HepG2 (cell line): ENCODE data around the gene CDK3. TPM values are rescaled to one million over a fixed set of nuclear protein-coding genes. Genes with fewer than 3 reads are reported as not detected.
A peak's percentile ranks its signal among the peaks of the same experiment; 100 is the strongest.

Experiments
- CERS6 ChIP-seq: sonication (generic); formaldehyde crosslinking; IDR thresholded peaks from 2 replicates; pipeline ENCODE4 v1.5.0; 2020; ENCODE audit warnings: missing genetic modification reagents
- DR1 ChIP-seq: sonication (generic); formaldehyde crosslinking; IDR thresholded peaks from 2 replicates; pipeline ENCODE4 v1.8.0; 2021; ENCODE audit warnings: mild to moderate bottlenecking, missing genetic modification reagents, inconsistent platforms
- E2F2 ChIP-seq: sonication (generic); formaldehyde crosslinking; IDR thresholded peaks from 2 replicates; pipeline ENCODE4 v1.4.0; 2020; ENCODE audit warnings: missing genetic modification reagents, borderline replicate concordance
- EZH2 ChIP-seq: conservative IDR thresholded peaks from 2 replicates; pipeline ENCODE4 v1.6.1; 2012; ENCODE audit warnings: mild to moderate bottlenecking, low read depth, low read length, moderate library complexity
- NFE2L2 ChIP-seq: fragments of 150-350 bp; IDR thresholded peaks from 2 replicates; pipeline ENCODE4 v1.6.1; 2014; ENCODE audit warnings: low read length
- POGZ ChIP-seq: sonication (generic); formaldehyde crosslinking; IDR thresholded peaks from 2 replicates; pipeline ENCODE4 v1.4.0; 2020; ENCODE audit warnings: mild to moderate bottlenecking, missing genetic modification reagents
- RXRB ChIP-seq: IDR thresholded peaks from 2 replicates; pipeline ENCODE4 v1.6.1; 2016; ENCODE audit warnings: borderline replicate concordance, missing genetic modification reagents, missing compliant biosample characterization
- SNAPC5 ChIP-seq: sonication (generic); formaldehyde crosslinking; IDR thresholded peaks from 2 replicates; pipeline ENCODE4 v1.8.1; 2023; ENCODE audit warnings: mild to moderate bottlenecking, missing genetic modification reagents, borderline replicate concordance
- U2AF1 ChIP-seq: fragments of 200-400 bp; formaldehyde crosslinking; optimal IDR thresholded peaks from 2 replicates; pipeline ENCODE3; 2017; ENCODE audit warnings: mild to moderate bottlenecking, low read depth, low read length
- ZBTB8A ChIP-seq: sonication (generic); formaldehyde crosslinking; IDR thresholded peaks from 2 replicates; pipeline ENCODE4 v1.4.0; 2020; ENCODE audit warnings: mild to moderate bottlenecking, low read depth, missing genetic modification reagents, borderline replicate concordance
- ZNF235 ChIP-seq: sonication (generic); formaldehyde crosslinking; IDR thresholded peaks from 2 replicates; pipeline ENCODE4 v1.8.1; 2023; ENCODE audit warnings: mild to moderate bottlenecking, missing genetic modification reagents, borderline replicate concordance
- ZNF292 ChIP-seq: sonication (generic); formaldehyde crosslinking; IDR thresholded peaks from 2 replicates; pipeline ENCODE4 v1.8.1; 2022; ENCODE audit warnings: mild to moderate bottlenecking, low read depth, missing genetic modification reagents, borderline replicate concordance
- ZNF335 ChIP-seq: sonication (generic); formaldehyde crosslinking; IDR thresholded peaks from 2 replicates; pipeline ENCODE4 v1.4.0; 2020; ENCODE audit warnings: missing genetic modification reagents
- ZNF337 ChIP-seq: sonication (generic); formaldehyde crosslinking; IDR thresholded peaks from 2 replicates; pipeline ENCODE4 v1.5.1; 2020; ENCODE audit warnings: missing genetic modification reagents, low read depth, mild to moderate bottlenecking, borderline replicate concordance
- polyA plus RNA-seq, 8 experiments: library from polyadenylated mRNA; depleted of rRNA in 3 of 8; stranded (reverse) in 7 of 8; unstranded in 1 of 8; fragments of >200 nt; fragmentation: Illumina TruSeq in 4 of 8; extraction: Trizol in 4 of 8; gene quantifications; 2 replicates each; pipeline versions ENCODE4 v1.2.1 to v1.2.3, GENCODE V29; 2011 to 2016; ENCODE audit warnings: low read depth in 4 of 8, missing spikeins in 1 of 8, mixed read lengths in 1 of 8; ENCODE audit not compliant: insufficient read depth in 1 of 8
- total RNA-seq, 5 experiments: library from RNA; depleted of rRNA; stranded (reverse); fragments of >200 nt; fragmentation: Illumina TruSeq; extraction: Trizol; gene quantifications; 2 replicates each; pipeline ENCODE4 v1.2.3, GENCODE V29; 2016; ENCODE audit warnings: low read depth in 1 of 5
- TF ChIP-seq, protein P1 (sequence below): sonication (generic); IDR thresholded peaks from 2 replicates; pipeline ENCODE4 v1.6.1; 2016; ENCODE audit warnings: low read depth, borderline replicate concordance
- TF ChIP-seq, protein P2 (sequence below): sonication (generic); formaldehyde crosslinking; IDR thresholded peaks from 2 replicates; pipeline ENCODE4 v1.5.0; 2020; ENCODE audit warnings: mild to moderate bottlenecking, missing genetic modification reagents
- TF ChIP-seq, protein P3 (sequence below): sonication (generic); formaldehyde crosslinking; IDR thresholded peaks from 2 replicates; pipeline ENCODE4 v1.4.0; 2020; ENCODE audit warnings: missing genetic modification reagents, borderline replicate concordance

CDK3 gene
- total and polyA plus RNA-seq, 2 of the 13 experiments (the other 11 are each of a cell fraction or from before 2014, with no cell fraction given): 5.8 to 11.4 TPM

DNA sequence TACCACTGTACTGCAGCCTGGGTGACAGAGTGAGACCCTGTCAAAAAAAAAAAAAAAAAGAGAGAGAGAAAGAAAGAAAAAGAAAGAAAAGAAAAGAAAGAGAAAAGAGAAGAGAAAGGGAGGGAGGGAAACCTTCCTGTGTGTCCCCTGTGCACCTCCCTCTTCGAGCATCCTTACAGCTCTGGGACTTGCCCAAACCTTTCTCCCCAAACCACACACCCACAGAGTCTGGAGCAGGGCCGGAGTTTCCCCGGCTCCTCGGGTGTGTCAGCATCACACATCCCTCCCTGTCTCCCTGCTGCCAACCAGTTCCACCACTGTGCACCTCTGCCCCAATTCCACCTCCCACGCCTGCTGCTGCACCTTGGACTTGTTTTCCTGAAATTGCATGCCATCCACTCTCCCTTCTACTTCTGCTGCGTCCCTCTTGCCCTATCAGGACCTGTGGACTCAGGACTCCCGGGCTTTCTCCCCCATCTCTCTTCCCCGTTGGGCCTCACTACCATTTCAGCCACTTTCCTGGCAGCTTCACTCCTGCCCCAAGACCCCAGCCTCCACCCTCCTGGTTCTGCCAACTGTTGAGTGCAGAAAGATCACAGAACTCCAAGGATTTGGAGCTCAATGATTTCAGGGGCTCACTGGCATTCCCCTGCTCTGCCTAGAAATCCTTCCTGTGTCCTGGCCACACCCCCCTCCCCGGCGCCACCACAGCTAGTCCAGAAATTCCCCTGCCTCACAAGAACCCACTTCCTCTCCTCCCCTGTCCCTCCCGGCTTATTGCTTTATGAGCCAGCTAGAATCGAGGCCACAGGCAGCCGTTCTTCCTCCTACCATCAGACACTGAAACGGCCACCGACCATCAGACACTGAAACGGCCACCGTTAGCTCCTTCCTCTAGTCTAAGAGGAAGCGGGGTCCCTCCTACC, 3.7 kb upstream of the CDK3 start (continued):
- TF ChIP-seq, protein P1, sequence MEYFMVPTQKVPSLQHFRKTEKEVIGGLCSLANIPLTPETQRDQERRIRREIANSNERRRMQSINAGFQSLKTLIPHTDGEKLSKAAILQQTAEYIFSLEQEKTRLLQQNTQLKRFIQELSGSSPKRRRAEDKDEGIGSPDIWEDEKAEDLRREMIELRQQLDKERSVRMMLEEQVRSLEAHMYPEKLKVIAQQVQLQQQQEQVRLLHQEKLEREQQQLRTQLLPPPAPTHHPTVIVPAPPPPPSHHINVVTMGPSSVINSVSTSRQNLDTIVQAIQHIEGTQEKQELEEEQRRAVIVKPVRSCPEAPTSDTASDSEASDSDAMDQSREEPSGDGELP: peak; percentile 66; the same call in 1 of the 2 replicates
- no peak for TF ChIP-seq NFE2L2
- no peak for TF ChIP-seq CERS6 (CRISPR knock-in tag)
- no peak; the same call in 1 of the 2 replicates for TF ChIP-seq DR1 (CRISPR knock-in tag)
- TF ChIP-seq EZH2: no peak
- no peak; the same call in 1 of the 2 replicates for TF ChIP-seq POGZ
- peak; percentile 99 for TF ChIP-seq RXRB (CRISPR knock-in tag)
- TF ChIP-seq ZNF235 (CRISPR knock-in tag): no peak
- 0 out of 2 replicates have a peak, but pooled peaks have one; percentile 34 for TF ChIP-seq ZNF335 (CRISPR knock-in tag)
- 0 out of 2 replicates have a peak, but pooled peaks have one; percentile 59 for TF ChIP-seq E2F2 (CRISPR knock-in tag)
- no peak for TF ChIP-seq U2AF1
- TF ChIP-seq, protein P2, sequence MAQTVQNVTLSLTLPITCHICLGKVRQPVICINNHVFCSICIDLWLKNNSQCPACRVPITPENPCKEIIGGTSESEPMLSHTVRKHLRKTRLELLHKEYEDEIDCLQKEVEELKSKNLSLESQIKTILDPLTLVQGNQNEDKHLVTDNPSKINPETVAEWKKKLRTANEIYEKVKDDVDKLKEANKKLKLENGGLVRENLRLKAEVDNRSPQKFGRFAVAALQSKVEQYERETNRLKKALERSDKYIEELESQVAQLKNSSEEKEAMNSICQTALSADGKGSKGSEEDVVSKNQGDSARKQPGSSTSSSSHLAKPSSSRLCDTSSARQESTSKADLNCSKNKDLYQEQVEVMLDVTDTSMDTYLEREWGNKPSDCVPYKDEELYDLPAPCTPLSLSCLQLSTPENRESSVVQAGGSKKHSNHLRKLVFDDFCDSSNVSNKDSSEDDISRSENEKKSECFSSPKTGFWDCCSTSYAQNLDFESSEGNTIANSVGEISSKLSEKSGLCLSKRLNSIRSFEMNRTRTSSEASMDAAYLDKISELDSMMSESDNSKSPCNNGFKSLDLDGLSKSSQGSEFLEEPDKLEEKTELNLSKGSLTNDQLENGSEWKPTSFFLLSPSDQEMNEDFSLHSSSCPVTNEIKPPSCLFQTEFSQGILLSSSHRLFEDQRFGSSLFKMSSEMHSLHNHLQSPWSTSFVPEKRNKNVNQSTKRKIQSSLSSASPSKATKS (CRISPR knock-in tag): no peak
- TF ChIP-seq ZNF292 (CRISPR knock-in tag): peak; percentile 99
- TF ChIP-seq, protein P3, sequence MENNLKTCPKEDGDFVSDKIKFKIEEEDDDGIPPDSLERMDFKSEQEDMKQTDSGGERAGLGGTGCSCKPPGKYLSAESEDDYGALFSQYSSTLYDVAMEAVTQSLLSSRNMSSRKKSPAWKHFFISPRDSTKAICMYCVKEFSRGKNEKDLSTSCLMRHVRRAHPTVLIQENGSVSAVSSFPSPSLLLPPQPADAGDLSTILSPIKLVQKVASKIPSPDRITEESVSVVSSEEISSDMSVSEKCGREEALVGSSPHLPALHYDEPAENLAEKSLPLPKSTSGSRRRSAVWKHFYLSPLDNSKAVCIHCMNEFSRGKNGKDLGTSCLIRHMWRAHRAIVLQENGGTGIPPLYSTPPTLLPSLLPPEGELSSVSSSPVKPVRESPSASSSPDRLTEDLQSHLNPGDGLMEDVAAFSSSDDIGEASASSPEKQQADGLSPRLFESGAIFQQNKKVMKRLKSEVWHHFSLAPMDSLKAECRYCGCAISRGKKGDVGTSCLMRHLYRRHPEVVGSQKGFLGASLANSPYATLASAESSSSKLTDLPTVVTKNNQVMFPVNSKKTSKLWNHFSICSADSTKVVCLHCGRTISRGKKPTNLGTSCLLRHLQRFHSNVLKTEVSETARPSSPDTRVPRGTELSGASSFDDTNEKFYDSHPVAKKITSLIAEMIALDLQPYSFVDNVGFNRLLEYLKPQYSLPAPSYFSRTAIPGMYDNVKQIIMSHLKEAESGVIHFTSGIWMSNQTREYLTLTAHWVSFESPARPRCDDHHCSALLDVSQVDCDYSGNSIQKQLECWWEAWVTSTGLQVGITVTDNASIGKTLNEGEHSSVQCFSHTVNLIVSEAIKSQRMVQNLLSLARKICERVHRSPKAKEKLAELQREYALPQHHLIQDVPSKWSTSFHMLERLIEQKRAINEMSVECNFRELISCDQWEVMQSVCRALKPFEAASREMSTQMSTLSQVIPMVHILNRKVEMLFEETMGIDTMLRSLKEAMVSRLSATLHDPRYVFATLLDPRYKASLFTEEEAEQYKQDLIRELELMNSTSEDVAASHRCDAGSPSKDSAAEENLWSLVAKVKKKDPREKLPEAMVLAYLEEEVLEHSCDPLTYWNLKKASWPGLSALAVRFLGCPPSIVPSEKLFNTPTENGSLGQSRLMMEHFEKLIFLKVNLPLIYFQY (CRISPR knock-in tag): 0 out of 2 replicates have a peak, but pooled peaks have one; percentile 35
- no peak for TF ChIP-seq ZBTB8A
- peak; percentile 71; the same call in 1 of the 2 replicates for TF ChIP-seq ZNF337
- TF ChIP-seq SNAPC5 (CRISPR knock-in tag): peak; percentile 65; the same call in 1 of the 2 replicates
